GM13976 (cell line): ENCODE data around the gene LTBP2.

Source experiments
- DNase-seq: peaks from one replicate; pipeline ENCODE4 v3.0.0; 2012; ENCODE audit warnings: low spot score
- in situ Hi-C: fragments of 300-500 bp; cut with MboI; formaldehyde crosslinking; loops from one replicate; pipeline ENCODE4 v1.12.0; 2022; ENCODE audit warnings: low sequenced_read_pairs, mixed read lengths, inconsistent platforms; ENCODE audit not compliant: unreplicated experiment
- TF ChIP-seq, protein P1 (sequence below): IDR thresholded peaks from 2 replicates; pipeline ENCODE4 v1.5.1; 2012; ENCODE audit warnings: borderline replicate concordance, mild to moderate bottlenecking; ENCODE audit not compliant: insufficient read depth; ENCODE audit errors: extremely low read depth, missing control alignments, control extremely low read depth

Gene LTBP2

GRCh38 chr14:74611650-74612349 lies at the start of gene LTBP2:
TSS of gene LTBP2 (minus strand) at chr14:74612237. CDS start at chr14:74611944, 293 bp downstream.
- no peak for DNase-seq
- TF ChIP-seq, protein P1, sequence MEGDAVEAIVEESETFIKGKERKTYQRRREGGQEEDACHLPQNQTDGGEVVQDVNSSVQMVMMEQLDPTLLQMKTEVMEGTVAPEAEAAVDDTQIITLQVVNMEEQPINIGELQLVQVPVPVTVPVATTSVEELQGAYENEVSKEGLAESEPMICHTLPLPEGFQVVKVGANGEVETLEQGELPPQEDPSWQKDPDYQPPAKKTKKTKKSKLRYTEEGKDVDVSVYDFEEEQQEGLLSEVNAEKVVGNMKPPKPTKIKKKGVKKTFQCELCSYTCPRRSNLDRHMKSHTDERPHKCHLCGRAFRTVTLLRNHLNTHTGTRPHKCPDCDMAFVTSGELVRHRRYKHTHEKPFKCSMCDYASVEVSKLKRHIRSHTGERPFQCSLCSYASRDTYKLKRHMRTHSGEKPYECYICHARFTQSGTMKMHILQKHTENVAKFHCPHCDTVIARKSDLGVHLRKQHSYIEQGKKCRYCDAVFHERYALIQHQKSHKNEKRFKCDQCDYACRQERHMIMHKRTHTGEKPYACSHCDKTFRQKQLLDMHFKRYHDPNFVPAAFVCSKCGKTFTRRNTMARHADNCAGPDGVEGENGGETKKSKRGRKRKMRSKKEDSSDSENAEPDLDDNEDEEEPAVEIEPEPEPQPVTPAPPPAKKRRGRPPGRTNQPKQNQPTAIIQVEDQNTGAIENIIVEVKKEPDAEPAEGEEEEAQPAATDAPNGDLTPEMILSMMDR = no peak
- in situ Hi-C loops = no loop called here

GRCh38 chr14:74660863-74661262 lies 48.8 kb upstream of the LTBP2 start:
- TF ChIP-seq, protein P1 = no peak
- DNase-seq = no peak
- in situ Hi-C loops = no loop called here

DNA sequence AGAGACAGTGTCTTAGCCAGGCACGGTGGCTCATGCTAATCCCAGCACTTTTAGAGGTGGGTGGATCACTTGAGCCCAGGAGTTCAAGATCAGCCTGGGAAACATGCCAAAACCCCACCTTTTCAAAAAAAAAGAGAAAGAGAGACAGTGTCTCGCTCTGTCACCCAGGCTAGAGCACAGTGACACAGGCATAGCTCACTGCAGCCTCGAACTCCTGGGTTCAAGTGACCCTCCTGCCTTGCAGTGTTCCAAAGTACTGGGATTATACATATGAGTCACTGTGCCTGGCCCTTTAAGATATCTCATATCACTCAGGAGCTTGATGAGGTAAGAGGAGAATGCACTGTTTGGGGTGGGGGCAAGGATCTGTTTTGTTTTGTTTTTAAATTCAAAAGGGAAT lies 48.1 kb upstream of the LTBP2 start:
- no peak for DNase-seq
- TF ChIP-seq, protein P1 = no peak
- in situ Hi-C loops = no loop called here

DNA sequence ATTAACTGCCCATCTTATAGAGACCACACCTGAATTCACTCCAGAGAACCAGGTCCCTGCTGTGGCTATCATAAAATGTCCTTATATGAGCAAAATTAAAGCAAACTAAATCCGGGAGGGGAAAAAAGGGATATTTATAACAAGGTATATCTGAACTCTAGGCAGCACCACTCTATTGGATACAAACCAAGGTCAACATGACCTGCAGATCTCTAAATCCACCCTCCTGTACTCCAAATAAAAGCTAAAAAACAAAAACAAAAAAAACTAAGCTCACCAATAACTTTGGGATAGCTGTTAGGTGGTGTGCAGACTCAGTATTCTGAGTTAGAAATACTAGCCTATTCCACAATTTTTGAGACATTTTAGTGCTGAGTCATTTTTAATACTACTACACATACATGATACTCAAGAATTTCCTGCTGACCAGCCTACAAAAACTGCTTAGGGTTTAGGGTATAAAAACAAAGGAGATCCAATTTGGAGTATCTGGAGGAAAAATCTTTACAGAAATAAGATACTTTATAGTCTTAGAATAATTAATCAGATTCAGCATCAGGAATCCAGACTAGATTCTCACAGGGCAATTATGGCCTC lies 46.6 kb upstream of the LTBP2 start:
- in situ Hi-C loops = no loop called here
- TF ChIP-seq, protein P1 = no peak
- DNase-seq = no peak

DNA sequence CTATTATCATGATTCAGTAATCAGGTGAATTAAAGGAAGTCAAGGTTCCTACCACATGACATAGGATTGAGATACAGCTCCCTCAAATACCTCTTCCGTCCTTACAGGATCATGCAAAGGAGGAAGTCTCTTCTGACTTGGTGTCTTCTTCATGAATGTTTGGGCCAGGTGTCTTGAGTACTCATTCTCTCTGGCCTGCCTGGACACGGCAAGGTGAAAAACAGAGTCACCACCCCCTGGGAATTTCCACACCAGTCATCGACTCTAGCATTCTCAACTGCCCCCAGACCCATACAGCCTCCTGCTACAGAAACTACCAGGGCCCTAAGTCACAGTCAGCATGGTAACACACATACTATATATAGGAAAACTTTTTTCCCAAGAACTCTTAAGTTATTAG lies 44.9 kb upstream of the LTBP2 start:
- TF ChIP-seq, protein P1 = no peak
- no peak for DNase-seq
- in situ Hi-C loops = no loop called here

- in situ Hi-C loops = no loop called here
- TF ChIP-seq, protein P1 = no peak
- no peak for DNase-seq
These were observed 43.8 kb upstream of the LTBP2 start for GRCh38 chr14:74655599-74656395.
